ENCODE measurements around the gene CDKN2B-AS1.
"Not testable (repeated sequence)": the region's sequence is repeated elsewhere in the genome, so short reads cannot be mapped to it uniquely, and the experiment has no call there.

The CDKN2B-AS1 gene

GRCh38 chr9:21994556-21995005, at the start of gene CDKN2B-AS1:
CDKN2B-AS1 (plus strand) TSS chr9:21994791.
- DNase-seq (ENCODE audit: low spot score): peak; percentile 39

- DNase-seq (ENCODE audit: low spot score): no peak
These were observed 49.0 kb upstream of the CDKN2B-AS1 start for GRCh38 chr9:21945606-21946005.

GRCh38 chr9:21958833-21959232, 35.8 kb upstream of the CDKN2B-AS1 start:
- no peak for DNase-seq (ENCODE audit: low spot score)

- DNase-seq (ENCODE audit: low spot score): not testable (repeated sequence)
These were observed 35.3 kb upstream of the CDKN2B-AS1 start for GRCh38 chr9:21959268-21959667.

- no peak for DNase-seq (ENCODE audit: low spot score)
These were observed 33.0 kb upstream of the CDKN2B-AS1 start for GRCh38 chr9:21961569-21961968.

- DNase-seq (ENCODE audit: low spot score): peak; percentile 63
These were observed 29.6 kb upstream of the CDKN2B-AS1 start for GRCh38 chr9:21964925-21965385.

GRCh38 chr9:21965401-21965951, 29.1 kb upstream of the CDKN2B-AS1 start:
- DNase-seq (ENCODE audit: low spot score): peak; percentile 47

- no peak for DNase-seq (ENCODE audit: low spot score)
These were observed 28.3 kb upstream of the CDKN2B-AS1 start for GRCh38 chr9:21966140-21966851.

GRCh38 chr9:21967169-21967568, 27.4 kb upstream of the CDKN2B-AS1 start:
- DNase-seq (ENCODE audit: low spot score): no peak

- DNase-seq (ENCODE audit: low spot score): no peak
These were observed 26.9 kb upstream of the CDKN2B-AS1 start for GRCh38 chr9:21967702-21968101.

GRCh38 chr9:21968331-21969010, 26.1 kb upstream of the CDKN2B-AS1 start:
- DNase-seq (ENCODE audit: low spot score): no peak

- no peak for DNase-seq (ENCODE audit: low spot score)
These were observed 25.3 kb upstream of the CDKN2B-AS1 start for GRCh38 chr9:21969011-21969940.

- no peak for DNase-seq (ENCODE audit: low spot score)
These were observed 24.4 kb upstream of the CDKN2B-AS1 start for GRCh38 chr9:21969951-21970799.

- DNase-seq (ENCODE audit: low spot score): no peak
These were observed 23.6 kb upstream of the CDKN2B-AS1 start for GRCh38 chr9:21970800-21971640.

GRCh38 chr9:21972361-21972760, 22.2 kb upstream of the CDKN2B-AS1 start:
- DNase-seq (ENCODE audit: low spot score): no peak

GRCh38 chr9:21974343-21974721, 20.3 kb upstream of the CDKN2B-AS1 start:
- DNase-seq (ENCODE audit: low spot score): no peak

- DNase-seq (ENCODE audit: low spot score): no peak
These were observed 19.7 kb upstream of the CDKN2B-AS1 start for GRCh38 chr9:21974722-21975409.

GRCh38 chr9:21976334-21976875, 18.2 kb upstream of the CDKN2B-AS1 start:
- DNase-seq (ENCODE audit: low spot score): no peak

- DNase-seq (ENCODE audit: low spot score): no peak
These were observed 12.2 kb upstream of the CDKN2B-AS1 start for GRCh38 chr9:21982391-21982790.
